PFSK-1 (cell line): ENCODE measurements around the gene SLIT3.

Source experiments
- FOXP2 ChIP-seq: optimal IDR thresholded peaks from 2 replicates; pipeline ENCODE3; 2011; ENCODE audit warnings: borderline replicate concordance, control low read depth, inconsistent platforms; ENCODE audit not compliant: insufficient read depth; ENCODE audit errors: extremely low read length, extremely low read depth
- POLR2AphosphoS5 ChIP-seq: IDR thresholded peaks from 2 replicates; pipeline ENCODE4 v1.6.1; 2012; ENCODE audit warnings: low read depth, mild to moderate bottlenecking, control low read depth, low read length, moderate library complexity
- REST ChIP-seq, 2 experiments: IDR thresholded peaks; 2 replicates each; pipeline versions ENCODE4 v1.6.1 to v1.8.0; 2011 to 2012; ENCODE audit warnings: low read depth in 2 of 2, low read length in 2 of 2, control low read depth in 1 of 2, inconsistent platforms in 1 of 2, mild to moderate bottlenecking in 1 of 2, moderate library complexity in 1 of 2; ENCODE audit not compliant: insufficient read depth in 1 of 2
- SIN3A ChIP-seq: IDR thresholded peaks from 2 replicates; pipeline ENCODE4 v1.6.1; 2012; ENCODE audit warnings: mild to moderate bottlenecking, low read length, moderate library complexity, borderline replicate concordance; ENCODE audit not compliant: insufficient read depth
- TAF1 ChIP-seq: IDR thresholded peaks from 2 replicates; pipeline ENCODE4 v1.6.1; 2012; ENCODE audit warnings: low read length, control low read depth, borderline replicate concordance; ENCODE audit not compliant: insufficient read depth

Gene SLIT3

GRCh38 chr5:169126481-169127021, 174.4 kb downstream of the SLIT3 start:
- no peak for TF ChIP-seq REST (IDR thresholded peaks at IDR 0.05; ENCODE audit: insufficient read depth in 1 of 2, low read depth in 2 of 2, low read length in 2 of 2)
- TF ChIP-seq SIN3A, result no peak
- no peak for TF ChIP-seq FOXP2
- no peak for TF ChIP-seq POLR2AphosphoS5
- TF ChIP-seq TAF1, result no peak

- TF ChIP-seq POLR2AphosphoS5, result no peak
- no peak for TF ChIP-seq REST (IDR thresholded peaks at IDR 0.05; ENCODE audit: insufficient read depth in 1 of 2, low read depth in 2 of 2, low read length in 2 of 2)
- TF ChIP-seq FOXP2, result no peak
- no peak for TF ChIP-seq TAF1
- TF ChIP-seq SIN3A, result no peak
Observed at GRCh38 chr5:169125571-169125970, 175.4 kb downstream of the SLIT3 start.

- TF ChIP-seq FOXP2, result no peak
Observed at GRCh38 chr5:169122951-169123350, 178.0 kb downstream of the SLIT3 start.

GRCh38 chr5:169121630-169122420, 179.1 kb downstream of the SLIT3 start:
- TF ChIP-seq SIN3A (no peak), FOXP2 (no peak), POLR2AphosphoS5 (no peak), TAF1 (no peak), REST (IDR thresholded peaks at IDR 0.05; ENCODE audit: insufficient read depth in 1 of 2, low read depth in 2 of 2, low read length in 2 of 2) (no peak)

GRCh38 chr5:169119288-169120048, 181.5 kb downstream of the SLIT3 start:
- TF ChIP-seq POLR2AphosphoS5, result no peak
- no peak for TF ChIP-seq TAF1
- TF ChIP-seq REST (IDR thresholded peaks at IDR 0.05; ENCODE audit: insufficient read depth in 1 of 2, low read depth in 2 of 2, low read length in 2 of 2), result no peak
- TF ChIP-seq FOXP2, result no peak
- TF ChIP-seq SIN3A, result no peak
